Chondrocyte (in vitro differentiated cells): Measurements from ENCODE around the gene FHIT. TPM values are rescaled to one million over a fixed set of nuclear protein-coding genes. Genes with fewer than 3 reads are reported as not detected.

Source experiments
- DNase-seq: peaks from one replicate; pipeline ENCODE4 v3.0.0; 2021; ENCODE audit warnings: mixed read lengths, low spot score
- H3K27ac Mint-ChIP-seq: one replicate; pipeline ENCODE4 v1.8.0; 2021; ENCODE audit warnings: mild to moderate bottlenecking, moderate library complexity, mixed read lengths; ENCODE audit not compliant: unreplicated experiment
- H3K27me3 Mint-ChIP-seq: 2 replicates; pipeline ENCODE4 v1.8.0; 2021; ENCODE audit warnings: low read depth, mixed read lengths
- H3K36me3 Mint-ChIP-seq: 2 replicates; pipeline ENCODE4 v1.8.0; 2021; ENCODE audit warnings: low read depth, mixed read lengths
- H3K4me1 Mint-ChIP-seq: 2 replicates; pipeline ENCODE4 v1.8.0; 2021; ENCODE audit warnings: low read depth, mild to moderate bottlenecking, mixed read lengths
- H3K4me3 Mint-ChIP-seq: one replicate; pipeline ENCODE4 v1.8.0; 2021; ENCODE audit warnings: mild to moderate bottlenecking, moderate library complexity, mixed read lengths; ENCODE audit not compliant: unreplicated experiment
- H3K9me3 Mint-ChIP-seq: 2 replicates; pipeline ENCODE4 v1.8.0; 2021; ENCODE audit warnings: low read depth, mixed read lengths
- CTCF ChIP-seq: fragments of 200-600 bp; sonication (generic); IDR thresholded peaks from 2 replicates; pipeline ENCODE4 v1.5.0; 2021; ENCODE audit warnings: antibody characterized with exemption, mild to moderate bottlenecking, moderate library complexity
- total RNA-seq: library from RNA; stranded (reverse); gene quantifications from 3 replicates; pipeline ENCODE4 v1.2.1, GENCODE V29; 2021

The FHIT gene
- total RNA-seq, 1 donor from 2014 or later = 3.8 TPM

DNA sequence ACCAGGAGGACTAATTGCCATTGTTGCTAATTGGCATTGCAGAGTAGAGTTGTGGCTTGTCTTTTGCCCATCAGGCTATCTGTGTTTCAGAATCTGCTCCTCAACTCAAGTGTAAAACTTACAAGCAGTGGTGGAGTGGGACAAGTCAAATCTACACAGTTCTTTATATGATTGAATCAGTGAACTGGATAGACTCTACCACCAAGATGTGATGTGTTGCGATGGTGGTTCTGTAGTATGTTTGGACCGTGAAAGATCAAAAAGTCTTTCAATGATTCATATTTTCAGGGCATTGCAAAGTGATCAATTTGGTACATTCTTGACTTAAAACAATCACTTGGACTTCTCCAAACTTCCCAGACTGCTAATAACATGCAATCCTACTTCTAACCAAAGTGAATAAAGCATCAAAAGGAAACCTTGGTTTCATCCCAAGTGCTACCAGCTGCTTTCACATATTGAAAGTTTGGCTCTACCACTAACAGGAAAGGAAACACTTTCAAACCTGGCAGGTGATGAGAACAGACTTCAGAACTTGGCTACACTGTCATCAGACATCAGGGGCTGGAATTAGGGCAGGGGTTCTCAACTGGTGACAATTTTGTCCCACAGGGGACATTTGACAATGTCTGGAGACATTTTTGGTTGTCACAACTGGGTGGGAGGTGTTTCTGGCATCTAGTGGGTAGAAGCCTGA lies 1356.7 kb downstream of the FHIT start:
- DNase-seq = no peak
- H3K27ac Mint-ChIP-seq = no peak overlapping the region
- peaks cover 2% of the 10 kb centered on the region for H3K9me3 Mint-ChIP-seq
- H3K4me1 Mint-ChIP-seq = no peaks in the 10 kb centered on the region
- H3K36me3 Mint-ChIP-seq = no peaks in the 10 kb centered on the region
- H3K4me3 Mint-ChIP-seq = no peak overlapping the region
- TF ChIP-seq CTCF = no peak
- peaks cover 3% of the 10 kb centered on the region for H3K27me3 Mint-ChIP-seq

DNA sequence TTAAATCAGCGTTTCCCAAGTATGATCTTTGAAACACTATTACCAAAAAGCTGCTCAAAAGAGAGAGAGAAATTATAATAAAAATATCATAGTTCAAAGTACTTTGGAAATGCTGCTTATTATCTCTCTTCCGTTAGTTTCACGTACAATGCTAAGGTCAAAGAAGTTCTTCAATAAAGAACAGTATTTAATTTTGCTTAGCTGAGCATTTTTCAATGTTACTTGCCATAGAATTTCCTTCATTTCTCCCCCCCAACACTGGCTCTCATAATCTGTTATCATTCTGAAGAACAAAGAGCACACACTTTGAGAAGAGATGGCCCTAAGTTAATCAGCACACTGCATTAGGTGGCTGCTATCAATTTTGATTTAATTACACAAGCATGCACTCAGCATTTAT lies 1360.6 kb downstream of the FHIT start:
- Mint-ChIP-seq H3K27me3 (peaks cover 3% of the 10 kb centered on the region), H3K4me3 (no peak overlapping the region), H3K36me3 (no peaks in the 10 kb centered on the region), H3K9me3 (peaks cover 2% of the 10 kb centered on the region), H3K4me1 (no peaks in the 10 kb centered on the region), H3K27ac (no peak overlapping the region)
- no peak for TF ChIP-seq CTCF
- no peak for DNase-seq

- H3K9me3 Mint-ChIP-seq = no peaks in the 10 kb centered on the region
- H3K4me3 Mint-ChIP-seq = no peak overlapping the region
- H3K27me3 Mint-ChIP-seq = no peaks in the 10 kb centered on the region
- H3K4me1 Mint-ChIP-seq = no peaks in the 10 kb centered on the region
- no peak for TF ChIP-seq CTCF
- no peaks in the 10 kb centered on the region for H3K36me3 Mint-ChIP-seq
- no peak overlapping the region for H3K27ac Mint-ChIP-seq
- DNase-seq = no peak
Measured at GRCh38 chr3:59886790-59887189, 1364.5 kb downstream of the FHIT start.

DNA sequence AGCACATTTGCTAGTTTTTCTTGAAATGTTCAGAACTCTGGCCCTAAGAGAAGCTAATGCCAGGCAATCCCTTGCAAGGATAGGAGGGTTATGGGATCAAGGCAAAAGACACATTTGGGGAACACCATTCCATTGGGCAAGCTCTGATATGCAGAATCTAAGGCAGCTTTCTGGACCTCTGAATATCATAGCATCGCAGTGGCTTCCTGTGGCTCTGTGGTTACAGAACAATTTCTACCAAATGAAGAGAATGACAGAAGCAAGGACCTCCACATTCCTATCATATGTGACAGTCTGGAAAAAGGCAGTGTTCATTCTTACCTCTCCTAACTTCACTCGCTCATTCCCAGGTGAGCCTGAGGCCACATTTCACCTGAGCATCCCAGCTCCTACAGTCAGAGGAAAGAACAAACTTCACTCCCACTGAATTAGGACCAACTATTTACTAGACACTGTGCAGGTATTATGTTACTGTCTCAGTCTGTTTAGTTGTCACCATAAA lies 1365.3 kb downstream of the FHIT start:
- Mint-ChIP-seq H3K4me1 (no peaks in the 10 kb centered on the region), H3K4me3 (no peak overlapping the region), H3K27ac (no peak overlapping the region), H3K36me3 (no peaks in the 10 kb centered on the region), H3K27me3 (no peaks in the 10 kb centered on the region), H3K9me3 (no peaks in the 10 kb centered on the region)
- DNase-seq = no peak
- TF ChIP-seq CTCF = no peak

- Mint-ChIP-seq H3K27me3 (peaks cover 3% of the 10 kb centered on the region), H3K4me1 (no peaks in the 10 kb centered on the region), H3K9me3 (no peaks in the 10 kb centered on the region), H3K4me3 (no peak overlapping the region), H3K27ac (no peak overlapping the region), H3K36me3 (no peaks in the 10 kb centered on the region)
- no peak for DNase-seq
- no peak for TF ChIP-seq CTCF
Measured at GRCh38 chr3:59885101-59885500, 1366.2 kb downstream of the FHIT start.
